ENCODE measurements around the gene PTPRN2. TPM values are rescaled to one million over a fixed set of nuclear protein-coding genes. Genes with fewer than 3 reads are reported as not detected.

Gene PTPRN2
- polyA plus RNA-seq, 1 experiment: 0.02 TPM

DNA sequence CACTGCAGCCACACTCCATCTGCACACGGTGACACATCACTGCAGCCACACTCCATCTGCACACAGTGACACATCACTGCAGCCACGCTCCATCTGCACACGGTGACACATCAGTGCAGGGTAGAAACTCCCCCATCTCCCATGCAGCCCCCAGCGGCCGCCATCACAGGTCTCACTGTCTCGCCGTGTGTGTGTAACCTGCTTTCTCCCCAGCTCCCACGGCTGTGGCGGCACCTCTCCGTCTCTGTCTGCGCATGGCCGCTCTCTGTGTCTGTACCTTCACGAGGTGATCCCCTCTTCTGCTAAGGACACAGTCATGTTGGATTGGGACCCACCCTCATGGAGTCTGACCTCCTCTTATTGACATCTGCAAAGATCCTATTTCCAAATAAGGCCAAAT, 527.4 kb downstream of the PTPRN2 start:
- Histone ChIP-seq H3K9me3 (ENCODE audit: control insufficient read depth, insufficient read depth, low read length) (peaks cover 74% of the 10 kb centered on the region), H3K27ac (ENCODE audit: low read depth, low read length) (no peak overlapping the region), H3K4me3 (ENCODE audit: low read depth, low read length) (no peak overlapping the region), H3K27me3 (ENCODE audit: control insufficient read depth, insufficient read depth, low read length) (no peaks in the 10 kb centered on the region)
- no peak for DNase-seq (ENCODE audit: low read depth, low spot score)
- ChIA-PET CTCF (no interaction called here), POLR2A (no interaction called here)
- TF ChIP-seq CTCF (IDR thresholded peaks at IDR 0.05; ENCODE audit: low read depth, low read length): no peak

DNA sequence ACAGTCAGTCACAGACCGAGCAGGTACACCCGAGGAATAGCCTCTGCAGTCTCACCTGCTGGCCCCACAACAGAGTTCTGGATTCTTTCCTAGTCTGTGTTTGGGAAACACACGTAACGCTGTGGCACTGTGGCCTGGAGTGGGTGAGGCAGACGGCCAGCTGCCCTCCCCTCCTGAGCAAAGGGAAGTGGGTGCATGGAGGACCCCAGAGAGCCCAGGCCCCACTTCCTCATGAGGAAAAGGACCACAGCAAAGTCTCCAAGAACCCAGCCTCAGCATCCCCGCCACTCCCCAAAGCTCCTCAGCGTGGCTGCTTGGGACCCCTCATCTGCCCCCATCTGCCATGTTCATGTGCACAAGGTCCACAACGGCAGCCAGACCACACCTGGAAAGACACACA, 530.2 kb downstream of the PTPRN2 start:
- peaks cover 71% of the 10 kb centered on the region for H3K9me3 ChIP-seq (ENCODE audit: control insufficient read depth, insufficient read depth, low read length)
- ChIA-PET CTCF (no interaction called here), POLR2A (no interaction called here)
- no peak overlapping the region for H3K27ac ChIP-seq (ENCODE audit: low read depth, low read length)
- TF ChIP-seq CTCF (IDR thresholded peaks at IDR 0.05; ENCODE audit: low read depth, low read length): no peak
- no peak for DNase-seq (ENCODE audit: low read depth, low spot score)
- H3K27me3 ChIP-seq (ENCODE audit: control insufficient read depth, insufficient read depth, low read length): no peaks in the 10 kb centered on the region
- no peak overlapping the region for H3K4me3 ChIP-seq (ENCODE audit: low read depth, low read length)

DNA sequence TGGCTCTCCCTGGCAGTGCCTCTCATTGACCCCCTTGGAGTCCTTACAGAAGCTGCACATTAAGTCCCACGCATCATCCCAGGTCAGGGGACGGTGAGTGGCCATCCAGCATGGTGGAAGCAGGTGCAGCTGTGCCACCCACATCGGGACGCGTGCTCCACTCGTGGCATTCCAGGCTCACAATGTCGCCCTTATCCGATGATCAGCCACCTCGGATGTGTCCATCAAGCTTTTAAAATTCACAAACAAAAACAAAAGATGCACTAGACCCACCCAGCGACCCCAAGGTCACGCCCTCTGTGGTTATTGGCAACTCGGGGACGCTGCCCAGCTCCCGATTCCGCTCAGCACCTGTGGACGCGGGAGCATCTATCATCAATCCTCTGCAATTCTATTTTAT, 530.9 kb downstream of the PTPRN2 start:
- no peaks in the 10 kb centered on the region for H3K27me3 ChIP-seq (ENCODE audit: control insufficient read depth, insufficient read depth, low read length)
- CTCF ChIA-PET: no interaction called here
- H3K27ac ChIP-seq (ENCODE audit: low read depth, low read length): no peak overlapping the region
- peaks cover 68% of the 10 kb centered on the region for H3K9me3 ChIP-seq (ENCODE audit: control insufficient read depth, insufficient read depth, low read length)
- POLR2A ChIA-PET: no interaction called here
- no peak for DNase-seq (ENCODE audit: low read depth, low spot score)
- H3K4me3 ChIP-seq (ENCODE audit: low read depth, low read length): no peak overlapping the region
- no peak for TF ChIP-seq CTCF (IDR thresholded peaks at IDR 0.05; ENCODE audit: low read depth, low read length)

GRCh38 chr7:158055726-158056510, 531.7 kb downstream of the PTPRN2 start:
- Histone ChIP-seq H3K27me3 (ENCODE audit: control insufficient read depth, insufficient read depth, low read length) (no peaks in the 10 kb centered on the region), H3K9me3 (ENCODE audit: control insufficient read depth, insufficient read depth, low read length) (peaks cover 65% of the 10 kb centered on the region), H3K27ac (ENCODE audit: low read depth, low read length) (no peak overlapping the region), H3K4me3 (ENCODE audit: low read depth, low read length) (no peak overlapping the region)
- TF ChIP-seq CTCF (IDR thresholded peaks at IDR 0.05; ENCODE audit: low read depth, low read length): no peak
- DNase-seq (ENCODE audit: low read depth, low spot score): no peak
- ChIA-PET POLR2A (no interaction called here), CTCF (no interaction called here)

GRCh38 chr7:158054611-158055010, 533.0 kb downstream of the PTPRN2 start:
- Histone ChIP-seq H3K27ac (ENCODE audit: low read depth, low read length) (no peak overlapping the region), H3K4me3 (ENCODE audit: low read depth, low read length) (no peak overlapping the region), H3K9me3 (ENCODE audit: control insufficient read depth, insufficient read depth, low read length) (peaks cover 64% of the 10 kb centered on the region), H3K27me3 (ENCODE audit: control insufficient read depth, insufficient read depth, low read length) (no peaks in the 10 kb centered on the region)
- TF ChIP-seq CTCF (IDR thresholded peaks at IDR 0.05; ENCODE audit: low read depth, low read length): no peak
- DNase-seq (ENCODE audit: low read depth, low spot score): no peak
- ChIA-PET CTCF (no interaction called here), POLR2A (no interaction called here)
